NCI-H2171 treated with DMSO at 0.1 percent for 48 hours (cell line): ENCODE data around the gene ARHGEF38.
"Not testable (repeated sequence)": the region's sequence is repeated elsewhere in the genome, so short reads cannot be mapped to it uniquely, and the experiment has no call there.

Source experiments
- DNase-seq: peaks from one replicate; lab custom pipeline; 2025; lab: John Stamatoyannopoulos, UW

Gene ARHGEF38

DNA sequence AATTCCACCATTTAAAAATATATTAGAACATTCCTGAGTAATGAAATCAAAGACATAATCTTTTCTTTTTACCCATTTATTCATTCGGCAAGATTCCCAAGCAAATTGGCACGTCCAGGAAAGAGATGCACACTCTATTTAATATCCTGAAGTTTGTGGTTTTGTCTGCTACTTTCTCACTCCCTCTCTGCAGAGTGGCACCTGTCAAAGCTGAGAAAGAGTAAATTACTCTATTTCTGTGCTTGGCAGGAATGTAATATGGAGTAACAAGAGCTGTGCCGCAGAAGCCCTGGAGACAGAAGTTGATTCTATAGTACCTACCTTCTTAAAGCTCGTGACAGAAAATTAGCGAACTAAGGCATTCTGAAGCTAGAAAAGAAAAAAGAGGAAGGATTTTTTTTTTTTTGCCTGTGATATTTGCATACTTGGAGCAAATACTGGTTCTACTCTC is 161.7 kb downstream of the ARHGEF38 start:
- DNase-seq: no peak

- DNase-seq: no peak
These were observed 162.5 kb downstream of the ARHGEF38 start for GRCh38 chr4:105714932-105715331.

DNA sequence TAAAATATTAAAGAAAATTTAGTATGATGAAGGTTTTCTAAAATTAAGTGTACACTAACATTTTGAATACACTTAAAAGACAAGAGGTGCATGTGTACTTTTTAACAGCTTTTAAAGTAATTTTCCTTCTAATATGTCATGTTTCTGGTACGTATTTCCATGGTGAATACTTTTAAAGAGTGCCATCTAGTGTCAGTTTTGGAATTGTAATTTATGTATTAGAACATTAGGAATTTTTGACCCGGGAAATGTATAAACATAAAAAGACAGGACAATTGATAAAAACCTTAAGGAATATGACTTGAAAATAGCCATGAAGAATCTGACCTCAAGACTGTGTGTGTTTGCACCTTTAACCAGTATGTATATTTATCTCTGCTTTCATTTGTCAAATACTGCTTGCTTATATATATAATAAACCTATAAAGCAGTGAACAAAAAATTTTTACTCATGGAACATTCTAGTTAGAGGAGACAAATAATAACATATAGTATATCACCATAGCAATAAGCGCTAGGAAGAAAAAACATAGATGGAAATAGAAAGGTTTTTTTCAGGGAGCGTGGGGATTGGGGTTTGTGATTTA is 163.4 kb downstream of the ARHGEF38 start:
- DNase-seq: peak; percentile 11

DNA sequence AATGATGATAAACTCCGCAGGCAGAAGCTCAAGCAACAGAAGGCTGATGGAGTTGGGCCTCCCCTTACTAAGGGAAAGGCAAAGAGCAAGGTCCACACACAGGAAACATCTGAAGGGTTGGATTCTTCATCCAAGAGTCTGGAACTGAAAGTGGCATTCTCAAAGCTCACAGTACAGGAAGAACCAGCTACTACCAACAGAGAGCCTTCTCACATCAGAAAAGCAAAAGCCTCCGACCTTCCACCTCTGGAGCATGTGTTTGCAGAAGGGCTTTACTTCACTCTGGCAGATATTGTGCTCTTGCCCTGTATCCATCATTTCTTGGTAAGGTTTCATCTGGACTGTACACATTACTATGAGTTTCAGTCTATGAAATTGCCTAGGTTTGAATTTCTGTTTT is 166.8 kb downstream of the ARHGEF38 start:
- no peak for DNase-seq

- no peak for DNase-seq
These were observed 173.2 kb downstream of the ARHGEF38 start for GRCh38 chr4:105725623-105726022.

- DNase-seq: not testable (repeated sequence)
These were observed 177.5 kb downstream of the ARHGEF38 start for GRCh38 chr4:105729895-105730294.
